ENCODE results near the gene TUBB3. TPM values are rescaled to one million over a fixed set of nuclear protein-coding genes. Genes with fewer than 3 reads are reported as not detected.

TUBB3 gene
- total and polyA plus RNA-seq, 9 of the 15 experiments (the other 6 are each of a cell fraction or from before 2014, with no cell fraction given) = 0.18 to 12.5 (median 5.0) TPM

DNA sequence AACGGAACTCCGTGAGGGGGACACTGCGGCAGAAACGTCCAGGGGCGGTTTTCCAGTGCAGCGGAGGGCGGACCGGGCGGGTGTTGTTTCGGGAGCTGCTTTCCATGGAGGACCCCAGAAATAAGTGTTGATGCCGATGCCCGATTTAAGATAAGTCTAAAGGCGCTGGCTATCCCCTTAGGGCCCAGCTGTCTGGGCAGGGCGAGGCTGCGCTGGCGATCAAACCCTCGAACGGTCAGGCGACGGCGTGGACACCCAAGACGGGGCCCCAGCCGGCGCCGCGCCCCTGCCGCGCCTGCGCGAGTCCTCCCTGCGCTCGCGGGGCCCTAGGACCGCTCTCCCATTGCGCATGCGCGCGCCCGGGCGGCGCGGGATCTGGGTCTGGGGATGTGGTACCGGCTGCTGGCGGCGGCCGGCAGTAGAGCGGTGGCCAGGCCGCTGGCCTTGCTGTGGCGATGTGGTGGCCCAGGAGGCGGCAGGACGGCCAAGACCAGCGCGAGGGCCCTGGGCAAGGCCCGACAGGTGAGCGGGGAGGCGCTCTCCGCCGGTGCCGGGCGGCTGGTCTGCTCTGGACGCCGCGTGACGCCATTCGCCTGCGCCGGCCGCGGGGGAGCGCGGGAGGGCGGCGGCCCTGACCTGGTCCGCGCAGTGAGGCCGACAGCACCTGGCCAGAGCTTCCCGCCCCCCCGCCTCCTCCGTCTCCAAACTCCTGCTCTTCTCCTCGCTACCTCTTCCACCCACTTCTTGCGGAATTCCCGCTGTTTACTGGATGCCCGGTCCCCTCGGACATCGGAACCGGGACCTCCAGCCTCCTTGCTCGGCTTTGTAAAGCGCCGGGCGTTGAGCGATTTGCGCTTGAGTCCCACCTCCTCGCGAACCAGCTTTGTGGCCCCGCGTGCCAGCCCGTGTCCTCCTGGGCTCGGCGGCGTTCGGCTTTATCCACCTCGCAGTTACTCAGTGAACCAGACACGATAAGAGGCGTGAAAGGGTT lies 49.4 kb downstream of the TUBB3 start (continued):
- TF ChIP-seq, protein P1, sequence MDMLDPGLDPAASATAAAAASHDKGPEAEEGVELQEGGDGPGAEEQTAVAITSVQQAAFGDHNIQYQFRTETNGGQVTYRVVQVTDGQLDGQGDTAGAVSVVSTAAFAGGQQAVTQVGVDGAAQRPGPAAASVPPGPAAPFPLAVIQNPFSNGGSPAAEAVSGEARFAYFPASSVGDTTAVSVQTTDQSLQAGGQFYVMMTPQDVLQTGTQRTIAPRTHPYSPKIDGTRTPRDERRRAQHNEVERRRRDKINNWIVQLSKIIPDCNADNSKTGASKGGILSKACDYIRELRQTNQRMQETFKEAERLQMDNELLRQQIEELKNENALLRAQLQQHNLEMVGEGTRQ (CRISPR knock-in tag; IDR thresholded peaks at IDR 0.05) = no peak
- peak; percentile 70 for TF ChIP-seq NCOA6 (IDR thresholded peaks at IDR 0.05)
- TF ChIP-seq MLLT1 (IDR thresholded peaks at IDR 0.05) = peak; percentile 66 to 76; a peak in 2 of 4 replicates
- TF ChIP-seq ZNF121 (CRISPR knock-in tag; conservative IDR thresholded peaks at IDR 0.05) = no peak
- TF ChIP-seq, protein P2, sequence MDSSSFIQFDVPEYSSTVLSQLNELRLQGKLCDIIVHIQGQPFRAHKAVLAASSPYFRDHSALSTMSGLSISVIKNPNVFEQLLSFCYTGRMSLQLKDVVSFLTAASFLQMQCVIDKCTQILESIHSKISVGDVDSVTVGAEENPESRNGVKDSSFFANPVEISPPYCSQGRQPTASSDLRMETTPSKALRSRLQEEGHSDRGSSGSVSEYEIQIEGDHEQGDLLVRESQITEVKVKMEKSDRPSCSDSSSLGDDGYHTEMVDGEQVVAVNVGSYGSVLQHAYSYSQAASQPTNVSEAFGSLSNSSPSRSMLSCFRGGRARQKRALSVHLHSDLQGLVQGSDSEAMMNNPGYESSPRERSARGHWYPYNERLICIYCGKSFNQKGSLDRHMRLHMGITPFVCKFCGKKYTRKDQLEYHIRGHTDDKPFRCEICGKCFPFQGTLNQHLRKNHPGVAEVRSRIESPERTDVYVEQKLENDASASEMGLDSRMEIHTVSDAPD (CRISPR knock-in tag; IDR thresholded peaks at IDR 0.05) = no peak
- TF ChIP-seq ARHGAP35 (IDR thresholded peaks at IDR 0.05; ENCODE audit: partially characterized antibody) = no peak
- no peak for TF ChIP-seq THRA (IDR thresholded peaks at IDR 0.05)
- peak; percentile 65 for TF ChIP-seq NR2C2 (CRISPR knock-in tag; IDR thresholded peaks at IDR 0.05)
- peak; percentile 85 for TF ChIP-seq NR2C2 (tag; IDR thresholded peaks at IDR 0.05)
- TF ChIP-seq POLR2G (IDR thresholded peaks at IDR 0.05; ENCODE audit: low read depth, low read length) = peak; percentile 95
- no peak for TF ChIP-seq THRAP3 (IDR thresholded peaks at IDR 0.05; ENCODE audit: borderline replicate concordance)
- no peak for TF ChIP-seq MAFF (IDR thresholded peaks at IDR 0.05; ENCODE audit: low read length)
- TF ChIP-seq MAX (CRISPR knock-in tag; IDR thresholded peaks at IDR 0.05) = peak; percentile 81
- no peak for TF ChIP-seq ZBTB8A (IDR thresholded peaks at IDR 0.05; ENCODE audit: partially characterized antibody)
- peak; percentile 32; the same call in 1 of the 2 replicates for TF ChIP-seq NFIC (IDR thresholded peaks at IDR 0.05)
- no peak for TF ChIP-seq XRCC3 (IDR thresholded peaks at IDR 0.05)
- TF ChIP-seq RNF219 (CRISPR knock-in tag; IDR thresholded peaks at IDR 0.05) = no peak
- TF ChIP-seq ATF1 (CRISPR knock-in tag; IDR thresholded peaks at IDR 0.05) = peak; percentile 85
- TF ChIP-seq ATF1 (tag; IDR thresholded peaks at IDR 0.05) = peak; percentile 99

All from K562 (cell line).